ENCODE measurements around the gene IFI44.

Gene IFI44

GRCh38 chr1:78673120-78673519 is 23.5 kb downstream of the IFI44 start:
- H3K4me1 ChIP-seq (ENCODE audit: control insufficient read depth, insufficient read depth, low read length), result no peaks in the 10 kb centered on the region
- H3K36me3 ChIP-seq (ENCODE audit: control insufficient read depth, insufficient read depth, low read length), result no peaks in the 10 kb centered on the region
- WGBS, 2 experiments, result 85 to 90% methylated on average over 5 of the region's 5 CpGs
- H3K27me3 ChIP-seq (ENCODE audit: control insufficient read depth, insufficient read depth, low read length, poor library complexity, severe bottlenecking), result no peaks in the 10 kb centered on the region
- H3K9me3 ChIP-seq (ENCODE audit: control insufficient read depth, low read length), result no peaks in the 10 kb centered on the region
- no peak overlapping the region for H3K4me3 ChIP-seq (ENCODE audit: insufficient read depth, low read depth, low read length)
- H3K27ac ChIP-seq (ENCODE audit: insufficient read depth, low read depth, low read length, poor library complexity, severe bottlenecking), result no peak overlapping the region

GRCh38 chr1:78676347-78676982 is 26.8 kb downstream of the IFI44 start:
- 39 to 67% methylated on average over 5 of the region's 9 CpGs for WGBS, 2 experiments
- no peaks in the 10 kb centered on the region for H3K36me3 ChIP-seq (ENCODE audit: control insufficient read depth, insufficient read depth, low read length)

GRCh38 chr1:78676993-78677392 is 27.4 kb downstream of the IFI44 start:
- Histone ChIP-seq H3K4me3 (ENCODE audit: insufficient read depth, low read depth, low read length) (no peak overlapping the region), H3K27ac (ENCODE audit: insufficient read depth, low read depth, low read length, poor library complexity, severe bottlenecking) (no peak overlapping the region), H3K36me3 (ENCODE audit: control insufficient read depth, insufficient read depth, low read length) (no peaks in the 10 kb centered on the region), H3K4me1 (ENCODE audit: control insufficient read depth, insufficient read depth, low read length) (no peaks in the 10 kb centered on the region), H3K9me3 (ENCODE audit: control insufficient read depth, low read length) (no peaks in the 10 kb centered on the region), H3K27me3 (ENCODE audit: control insufficient read depth, insufficient read depth, low read length, poor library complexity, severe bottlenecking) (no peaks in the 10 kb centered on the region)
- 86 to 92% methylated on average over 3 of the region's 3 CpGs for WGBS, 2 experiments

More at GRCh38 chr1:78676347-78676982, 26.8 kb downstream of the IFI44 start:
- Histone ChIP-seq H3K27me3 (ENCODE audit: control insufficient read depth, insufficient read depth, low read length, poor library complexity, severe bottlenecking) (no peaks in the 10 kb centered on the region), H3K9me3 (ENCODE audit: control insufficient read depth, low read length) (no peaks in the 10 kb centered on the region), H3K27ac (ENCODE audit: insufficient read depth, low read depth, low read length, poor library complexity, severe bottlenecking) (no peak overlapping the region), H3K4me1 (ENCODE audit: control insufficient read depth, insufficient read depth, low read length) (no peaks in the 10 kb centered on the region), H3K4me3 (ENCODE audit: insufficient read depth, low read depth, low read length) (no peak overlapping the region)

- Histone ChIP-seq H3K27me3 (ENCODE audit: control insufficient read depth, insufficient read depth, low read length, poor library complexity, severe bottlenecking) (no peaks in the 10 kb centered on the region), H3K9me3 (ENCODE audit: control insufficient read depth, low read length) (no peaks in the 10 kb centered on the region), H3K27ac (ENCODE audit: insufficient read depth, low read depth, low read length, poor library complexity, severe bottlenecking) (no peak overlapping the region), H3K4me1 (ENCODE audit: control insufficient read depth, insufficient read depth, low read length) (no peaks in the 10 kb centered on the region), H3K4me3 (ENCODE audit: insufficient read depth, low read depth, low read length) (no peak overlapping the region), H3K36me3 (ENCODE audit: control insufficient read depth, insufficient read depth, low read length) (no peaks in the 10 kb centered on the region)
- WGBS, 2 experiments, result 95 to 100% methylated on average over 2 to 3 of the region's 3 CpGs
These were observed 28.2 kb downstream of the IFI44 start for GRCh38 chr1:78677788-78678187.

GRCh38 chr1:78678324-78678723 is 28.7 kb downstream of the IFI44 start:
- Histone ChIP-seq H3K36me3 (ENCODE audit: control insufficient read depth, insufficient read depth, low read length) (no peaks in the 10 kb centered on the region), H3K27me3 (ENCODE audit: control insufficient read depth, insufficient read depth, low read length, poor library complexity, severe bottlenecking) (no peaks in the 10 kb centered on the region), H3K4me3 (ENCODE audit: insufficient read depth, low read depth, low read length) (no peak overlapping the region), H3K9me3 (ENCODE audit: control insufficient read depth, low read length) (no peaks in the 10 kb centered on the region), H3K27ac (ENCODE audit: insufficient read depth, low read depth, low read length, poor library complexity, severe bottlenecking) (no peak overlapping the region), H3K4me1 (ENCODE audit: control insufficient read depth, insufficient read depth, low read length) (no peaks in the 10 kb centered on the region)

DNA sequence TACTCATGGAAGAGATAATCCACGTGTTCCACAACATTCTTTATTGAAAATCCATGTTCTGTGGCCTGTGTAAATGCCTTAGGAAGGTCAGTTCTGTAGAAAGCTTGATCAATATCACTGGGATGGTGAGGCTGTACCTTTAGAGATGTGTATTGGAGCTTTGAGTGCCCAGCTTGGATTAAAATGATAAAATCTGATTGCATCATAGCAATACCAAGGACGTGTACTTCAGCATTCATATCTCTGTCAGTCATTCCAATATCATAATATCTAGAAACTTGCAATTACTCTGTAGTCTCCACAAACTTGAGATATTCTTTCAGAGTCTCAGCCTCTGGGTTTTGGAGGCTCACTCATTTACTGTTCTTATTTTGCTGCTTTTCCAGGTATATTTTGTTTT is 31.6 kb downstream of the IFI44 start:
- Histone ChIP-seq H3K36me3 (ENCODE audit: control insufficient read depth, insufficient read depth, low read length) (no peaks in the 10 kb centered on the region), H3K27me3 (ENCODE audit: control insufficient read depth, insufficient read depth, low read length, poor library complexity, severe bottlenecking) (no peaks in the 10 kb centered on the region), H3K27ac (ENCODE audit: insufficient read depth, low read depth, low read length, poor library complexity, severe bottlenecking) (no peak overlapping the region), H3K9me3 (ENCODE audit: control insufficient read depth, low read length) (no peaks in the 10 kb centered on the region), H3K4me1 (ENCODE audit: control insufficient read depth, insufficient read depth, low read length) (no peaks in the 10 kb centered on the region), H3K4me3 (ENCODE audit: insufficient read depth, low read depth, low read length) (no peak overlapping the region)
- 87 to 100% methylated on average over 2 of the region's 2 CpGs for WGBS, 2 experiments

- no peak overlapping the region for H3K4me3 ChIP-seq (ENCODE audit: insufficient read depth, low read depth, low read length)
- H3K9me3 ChIP-seq (ENCODE audit: control insufficient read depth, low read length), result no peaks in the 10 kb centered on the region
- WGBS, 2 experiments, result 81 to 83% methylated on average over 3 of the region's 3 CpGs
- H3K27me3 ChIP-seq (ENCODE audit: control insufficient read depth, insufficient read depth, low read length, poor library complexity, severe bottlenecking), result no peaks in the 10 kb centered on the region
- no peaks in the 10 kb centered on the region for H3K36me3 ChIP-seq (ENCODE audit: control insufficient read depth, insufficient read depth, low read length)
- no peak overlapping the region for H3K27ac ChIP-seq (ENCODE audit: insufficient read depth, low read depth, low read length, poor library complexity, severe bottlenecking)
- no peaks in the 10 kb centered on the region for H3K4me1 ChIP-seq (ENCODE audit: control insufficient read depth, insufficient read depth, low read length)
These were observed 32.9 kb downstream of the IFI44 start for GRCh38 chr1:78682496-78682895.

GRCh38 chr1:78683079-78683478 is 33.4 kb downstream of the IFI44 start:
- H3K27ac ChIP-seq (ENCODE audit: insufficient read depth, low read depth, low read length, poor library complexity, severe bottlenecking), result no peak overlapping the region
- no peak overlapping the region for H3K4me3 ChIP-seq (ENCODE audit: insufficient read depth, low read depth, low read length)
- H3K36me3 ChIP-seq (ENCODE audit: control insufficient read depth, insufficient read depth, low read length), result no peaks in the 10 kb centered on the region
- no peaks in the 10 kb centered on the region for H3K27me3 ChIP-seq (ENCODE audit: control insufficient read depth, insufficient read depth, low read length, poor library complexity, severe bottlenecking)
- no peaks in the 10 kb centered on the region for H3K9me3 ChIP-seq (ENCODE audit: control insufficient read depth, low read length)
- no peaks in the 10 kb centered on the region for H3K4me1 ChIP-seq (ENCODE audit: control insufficient read depth, insufficient read depth, low read length)
- 86 to 97% methylated on average over 2 of the region's 2 CpGs for WGBS, 2 experiments

- Histone ChIP-seq H3K27me3 (ENCODE audit: control insufficient read depth, insufficient read depth, low read length, poor library complexity, severe bottlenecking) (no peaks in the 10 kb centered on the region), H3K4me1 (ENCODE audit: control insufficient read depth, insufficient read depth, low read length) (no peaks in the 10 kb centered on the region), H3K9me3 (ENCODE audit: control insufficient read depth, low read length) (no peaks in the 10 kb centered on the region), H3K27ac (ENCODE audit: insufficient read depth, low read depth, low read length, poor library complexity, severe bottlenecking) (no peak overlapping the region), H3K4me3 (ENCODE audit: insufficient read depth, low read depth, low read length) (no peak overlapping the region), H3K36me3 (ENCODE audit: control insufficient read depth, insufficient read depth, low read length) (no peaks in the 10 kb centered on the region)
- WGBS, 2 experiments, result 90 to 92% methylated on average over 1 of the region's 1 CpG
These were observed 37.7 kb downstream of the IFI44 start for GRCh38 chr1:78687315-78687714.

- no peaks in the 10 kb centered on the region for H3K9me3 ChIP-seq (ENCODE audit: control insufficient read depth, low read length)
- no peaks in the 10 kb centered on the region for H3K27me3 ChIP-seq (ENCODE audit: control insufficient read depth, insufficient read depth, low read length, poor library complexity, severe bottlenecking)
- H3K36me3 ChIP-seq (ENCODE audit: control insufficient read depth, insufficient read depth, low read length), result no peaks in the 10 kb centered on the region
- 89 to 94% methylated on average over 1 to 2 of the region's 2 CpGs for WGBS, 2 experiments
- no peak overlapping the region for H3K27ac ChIP-seq (ENCODE audit: insufficient read depth, low read depth, low read length, poor library complexity, severe bottlenecking)
- H3K4me1 ChIP-seq (ENCODE audit: control insufficient read depth, insufficient read depth, low read length), result no peaks in the 10 kb centered on the region
- no peak overlapping the region for H3K4me3 ChIP-seq (ENCODE audit: insufficient read depth, low read depth, low read length)
These were observed 38.3 kb downstream of the IFI44 start for GRCh38 chr1:78687914-78688313.

- no peaks in the 10 kb centered on the region for H3K4me1 ChIP-seq (ENCODE audit: control insufficient read depth, insufficient read depth, low read length)
- no peaks in the 10 kb centered on the region for H3K9me3 ChIP-seq (ENCODE audit: control insufficient read depth, low read length)
- H3K4me3 ChIP-seq (ENCODE audit: insufficient read depth, low read depth, low read length), result no peak overlapping the region
- no peaks in the 10 kb centered on the region for H3K27me3 ChIP-seq (ENCODE audit: control insufficient read depth, insufficient read depth, low read length, poor library complexity, severe bottlenecking)
- no peaks in the 10 kb centered on the region for H3K36me3 ChIP-seq (ENCODE audit: control insufficient read depth, insufficient read depth, low read length)
- H3K27ac ChIP-seq (ENCODE audit: insufficient read depth, low read depth, low read length, poor library complexity, severe bottlenecking), result no peak overlapping the region
These were observed 39.1 kb downstream of the IFI44 start for GRCh38 chr1:78688697-78689096.

Measured in ectodermal cell (in vitro differentiated cells).